GM18951 (cell line): ENCODE data around the gene ARPC1A.
"Not testable (repeated sequence)": the region's sequence is repeated elsewhere in the genome, so short reads cannot be mapped to it uniquely, and the experiment has no call there.

ENCODE experiments used
- POLR2A ChIP-seq: IDR thresholded peaks from 4 replicates; pipeline ENCODE4 v1.6.1; 2011; ENCODE audit warnings: mild to moderate bottlenecking; ENCODE audit not compliant: insufficient read length, insufficient read depth; ENCODE audit errors: extremely low read depth
- in situ Hi-C: fragments of 300-500 bp; cut with MboI; formaldehyde crosslinking; loops from one replicate; pipeline ENCODE4 v1.12.0; 2022; ENCODE audit warnings: low sequenced_read_pairs, mixed read lengths, inconsistent platforms; ENCODE audit not compliant: unreplicated experiment

Gene ARPC1A

GRCh38 chr7:99339595-99339994 lies 13.9 kb downstream of the ARPC1A start:
- in situ Hi-C loops: no loop called here
- TF ChIP-seq POLR2A: no peak

DNA sequence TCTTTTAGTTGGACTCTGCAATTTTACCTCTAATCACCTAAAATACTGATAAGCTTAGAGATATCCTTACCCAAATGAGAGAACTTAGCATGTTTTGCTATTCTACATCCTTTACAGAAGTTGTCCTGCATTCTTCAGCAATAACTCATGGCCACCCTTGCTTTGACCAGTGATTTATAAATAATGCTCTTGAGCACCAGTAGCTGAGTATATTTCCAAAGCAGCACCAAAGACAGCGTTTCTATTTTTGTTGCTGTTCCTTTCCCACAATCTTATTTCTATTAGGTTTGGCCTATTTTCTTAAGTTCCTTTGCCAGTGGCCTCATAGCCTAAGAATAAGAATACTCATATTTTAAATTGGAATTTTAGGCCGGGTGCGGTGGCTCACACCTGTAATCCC lies 15.0 kb downstream of the ARPC1A start:
- TF ChIP-seq POLR2A: no peak
- in situ Hi-C loops: no loop called here

DNA sequence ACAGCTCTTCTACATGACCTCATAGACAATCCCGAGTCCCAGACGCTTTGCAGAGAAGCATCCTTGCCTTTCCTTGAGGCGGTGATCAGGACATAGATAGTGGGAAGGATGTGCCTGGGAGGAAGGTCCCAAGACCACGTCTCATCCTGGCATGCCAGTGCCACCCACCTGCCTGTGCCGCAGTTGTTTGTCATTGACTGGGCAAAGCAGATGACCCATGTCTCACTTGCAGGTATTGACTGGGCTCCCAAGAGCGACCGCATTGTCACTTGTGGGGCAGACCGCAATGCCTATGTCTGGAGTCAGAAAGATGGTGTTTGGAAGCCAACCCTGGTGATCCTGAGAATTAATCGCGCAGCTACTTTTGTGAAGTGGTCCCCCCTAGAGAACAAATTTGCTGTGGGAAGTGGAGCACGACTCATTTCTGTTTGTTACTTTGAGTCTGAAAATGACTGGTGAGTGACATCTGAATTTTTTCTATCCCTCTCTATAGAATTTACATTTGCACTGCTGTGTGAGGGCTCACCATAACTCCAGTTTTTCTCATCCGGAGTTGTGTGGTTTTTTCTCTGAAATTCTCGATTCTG lies 18.5 kb downstream of the ARPC1A start:
- TF ChIP-seq POLR2A: no peak
- in situ Hi-C loops: no loop called here

- in situ Hi-C loops: not testable (repeated sequence)
Measured at GRCh38 chr7:99350641-99351040, 24.9 kb downstream of the ARPC1A start.

DNA sequence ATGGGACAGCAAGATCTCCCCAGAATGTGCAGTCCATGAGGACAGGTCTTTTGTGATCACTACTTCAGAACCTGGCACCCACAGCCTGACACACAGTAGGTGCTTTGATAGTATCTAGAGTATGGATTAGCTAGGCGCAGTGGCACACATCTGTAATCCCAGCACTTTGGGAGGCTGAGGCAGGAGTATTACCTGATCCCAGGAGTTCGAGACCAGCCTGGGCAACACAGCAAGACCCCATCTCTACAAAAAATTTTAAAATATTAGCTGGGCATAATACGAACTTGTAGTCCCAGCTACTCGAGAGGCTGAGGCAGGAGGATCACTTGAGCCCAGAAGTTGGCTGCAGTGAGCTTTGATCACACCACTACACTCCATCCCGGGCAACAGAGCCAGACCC lies 26.5 kb downstream of the ARPC1A start:
- in situ Hi-C loops: no loop called here
- no peak for TF ChIP-seq POLR2A

DNA sequence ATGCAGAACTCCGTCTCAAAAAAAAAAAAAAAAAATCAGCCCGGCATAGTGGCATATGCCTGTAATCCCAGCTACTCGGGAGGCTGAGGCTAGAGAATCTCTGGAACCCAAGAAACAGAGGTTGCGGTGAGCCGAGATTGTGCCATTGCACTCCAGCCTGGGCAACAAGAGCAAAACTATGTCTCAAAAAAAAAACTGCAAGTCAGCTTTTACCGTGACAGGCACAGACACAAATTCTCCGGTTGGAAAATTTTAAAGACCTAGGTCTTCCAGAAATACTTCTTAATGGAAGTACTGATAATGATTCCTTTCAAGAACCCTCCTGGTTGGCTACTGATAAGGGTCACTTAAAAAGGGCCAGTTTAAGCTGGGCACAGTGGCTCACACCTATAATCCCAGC lies 29.4 kb downstream of the ARPC1A start:
- TF ChIP-seq POLR2A: no peak
- in situ Hi-C loops: no loop called here

DNA sequence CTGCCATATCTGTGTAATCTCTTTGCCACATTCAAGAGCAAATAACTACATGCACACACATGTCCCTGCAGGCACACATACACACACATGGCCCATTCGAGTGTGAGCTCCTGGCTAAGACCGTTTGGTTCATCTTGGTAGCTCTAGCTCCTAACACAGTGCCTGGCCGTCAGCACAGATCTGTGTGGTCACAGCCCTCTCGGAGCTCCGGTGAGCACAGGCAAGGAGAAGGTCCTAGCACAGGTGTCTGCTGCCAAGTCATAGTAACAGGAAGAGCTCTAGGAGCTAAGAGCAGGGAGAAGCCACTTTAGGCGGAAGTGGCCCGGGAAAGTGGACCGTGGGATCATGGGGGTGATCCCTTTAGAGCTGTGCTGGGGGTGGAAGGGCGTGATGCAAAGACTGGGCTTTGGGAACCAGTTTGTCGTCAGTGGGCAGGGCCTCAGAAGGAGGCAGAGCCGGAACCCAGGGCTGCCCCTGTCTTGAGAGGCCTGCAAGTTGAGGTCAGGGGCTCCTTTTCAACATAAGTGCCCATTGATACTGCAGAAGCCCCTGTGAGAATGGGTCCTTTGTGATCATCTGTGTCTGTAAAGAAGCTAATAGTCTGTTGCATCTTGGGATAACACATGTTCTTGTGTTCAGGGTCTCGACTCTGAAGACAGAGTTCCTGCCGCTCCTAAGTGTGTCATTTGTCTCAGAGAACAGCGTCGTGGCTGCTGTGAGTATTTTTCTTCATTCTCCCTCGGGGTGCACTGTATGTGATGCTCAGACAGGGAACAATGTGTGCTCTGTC lies 32.2 kb downstream of the ARPC1A start:
- in situ Hi-C loops: no loop called here
- no peak for TF ChIP-seq POLR2A

- in situ Hi-C loops: not testable (repeated sequence)
Measured at GRCh38 chr7:99358521-99358920, 32.8 kb downstream of the ARPC1A start.

- no peak for TF ChIP-seq POLR2A
- in situ Hi-C loops: no loop called here
Measured at GRCh38 chr7:99359465-99360154, 33.9 kb downstream of the ARPC1A start.

DNA sequence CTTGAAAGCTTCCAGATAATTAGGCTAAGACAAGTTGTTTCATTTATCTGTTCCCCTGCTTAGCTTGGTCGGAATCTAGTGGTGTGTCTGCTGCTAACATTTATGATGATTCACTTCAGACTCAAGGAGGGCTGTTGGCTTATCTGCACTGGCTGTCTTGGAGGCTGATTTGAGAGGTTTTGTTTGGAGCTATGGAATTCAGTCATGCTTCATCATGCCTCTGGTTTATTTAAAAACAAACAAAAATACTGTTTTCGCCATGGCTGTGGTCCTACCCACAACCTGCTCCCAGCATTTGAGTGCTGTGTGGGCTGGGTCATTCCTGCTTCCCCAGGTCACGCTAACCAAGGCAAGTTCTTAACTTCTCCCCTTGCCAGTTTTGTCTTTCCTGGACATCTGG lies 37.1 kb downstream of the ARPC1A start:
- in situ Hi-C loops: no loop called here
- TF ChIP-seq POLR2A: no peak

DNA sequence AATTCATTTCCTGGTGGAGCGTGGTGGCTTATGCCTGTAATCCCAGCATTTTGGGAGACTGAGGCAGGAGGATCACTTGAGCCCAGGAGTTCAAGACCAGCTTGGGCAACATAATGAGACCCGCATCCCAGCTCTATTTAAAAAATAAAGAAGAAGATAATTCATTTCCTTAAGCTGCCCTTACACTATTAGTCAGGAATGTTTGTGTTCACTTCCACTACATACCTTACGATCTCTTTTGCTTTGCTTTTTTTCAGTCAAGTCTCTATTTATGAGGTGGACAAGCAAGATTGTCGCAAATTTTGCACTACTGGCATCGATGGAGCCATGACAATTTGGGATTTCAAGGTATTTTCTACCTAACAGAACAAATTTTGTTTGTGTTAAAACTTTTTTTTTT lies 37.6 kb downstream of the ARPC1A start:
- no peak for TF ChIP-seq POLR2A
- in situ Hi-C loops: no loop called here

DNA sequence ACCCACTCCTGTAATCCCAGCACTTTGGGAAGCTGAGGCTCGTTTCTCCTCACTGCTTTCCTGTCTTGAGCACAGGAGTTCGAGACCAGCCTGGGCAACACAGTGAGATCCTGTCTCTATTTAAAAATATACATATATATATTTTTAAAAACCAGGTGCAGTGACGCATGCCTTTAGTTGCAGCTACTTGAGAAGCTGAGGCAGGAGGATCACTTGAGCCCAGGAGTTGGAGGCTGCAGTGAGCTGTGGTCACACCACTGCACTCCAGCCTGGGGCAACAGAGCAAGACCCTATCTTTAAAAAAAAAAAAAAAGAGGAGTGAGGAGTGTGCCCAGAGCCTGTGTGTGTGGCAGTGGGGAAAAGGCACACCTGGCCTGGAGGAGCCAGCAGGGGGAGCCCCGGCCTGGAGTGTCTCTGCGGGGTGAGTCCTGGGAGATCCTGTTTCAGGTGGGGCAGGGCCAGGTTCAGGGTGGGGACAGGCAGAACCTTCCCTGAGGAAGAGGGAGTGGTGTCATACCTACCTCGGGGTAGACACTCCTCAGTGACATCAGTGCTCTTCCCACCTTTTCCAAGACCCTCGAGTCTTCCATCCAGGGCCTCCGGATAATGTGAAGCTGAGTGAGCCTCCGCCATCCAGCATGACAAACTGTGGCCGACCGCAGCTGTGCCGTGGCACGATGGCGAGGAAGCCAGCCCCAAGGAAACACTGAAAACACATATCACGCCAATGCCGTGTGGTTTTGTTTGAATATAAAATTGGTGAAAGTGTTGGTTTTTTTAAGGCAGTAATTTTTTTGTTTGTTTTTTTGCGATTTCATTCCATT lies 39.8 kb downstream of the ARPC1A start:
- in situ Hi-C loops: no loop called here
- TF ChIP-seq POLR2A: no peak

- TF ChIP-seq POLR2A: no peak
- in situ Hi-C loops: no loop called here
Measured at GRCh38 chr7:99366646-99367045, 40.9 kb downstream of the ARPC1A start.
